Cardiac muscle cell (in vitro differentiated cells and primary cell): ENCODE measurements around the gene LATS2. TPM values are rescaled to one million over a fixed set of nuclear protein-coding genes. Genes with fewer than 3 reads are reported as not detected.
A peak's percentile ranks its signal among the peaks of the same experiment; 100 is the strongest.

Experiments used
- DNase-seq, 2 donors: peaks; one replicate each; pipeline versions ENCODE4 v3.0.0 to v3.0.0-alpha.2; 2010 to 2017; ENCODE audit warnings: low read depth in 1 of 2, low spot score in 1 of 2
- H3K27ac ChIP-seq: fragments of 200-600 bp; sonication (generic); 2 replicates; pipeline ENCODE4 v1.5.1; 2016
- H3K27me3 ChIP-seq: fragments of 200-600 bp; sonication (generic); 2 replicates; pipeline ENCODE4 v1.6.0; 2016; ENCODE audit warnings: control low read depth
- H3K36me3 ChIP-seq: fragments of 200-600 bp; sonication (generic); 2 replicates; pipeline ENCODE4 v1.5.1; 2016; ENCODE audit warnings: control low read depth
- H3K4me1 ChIP-seq: fragments of 200-600 bp; sonication (generic); 2 replicates; pipeline ENCODE4 v1.8.1; 2017; ENCODE audit warnings: low read depth, mild to moderate bottlenecking, mixed run types
- H3K4me3 ChIP-seq: fragments of 200-600 bp; sonication (generic); 2 replicates; pipeline ENCODE4 v1.5.1; 2016; ENCODE audit warnings: mild to moderate bottlenecking
- H3K9me3 ChIP-seq: fragments of 200-600 bp; sonication (generic); 2 replicates; pipeline ENCODE4 v1.5.1; 2017; ENCODE audit warnings: low read depth, mild to moderate bottlenecking, control low read depth
- polyA plus RNA-seq: library from polyadenylated mRNA; unstranded; fragments of >200 nt; fragmentation: Nextera tagmentation; extraction: Ambion mirVana; gene quantifications from 2 replicates; pipeline ENCODE4 v1.2.1, GENCODE V29; 2016
- total RNA-seq: library from RNA; depleted of rRNA; stranded (reverse); fragments of >200 nt; gene quantifications from 2 replicates; pipeline ENCODE4 v1.2.3, GENCODE V29; 2016
- TF ChIP-seq, protein P1 (sequence below): IDR thresholded peaks from 2 replicates; pipeline ENCODE4 v1.5.1; 2012; ENCODE audit warnings: low read depth, mild to moderate bottlenecking, low read length

Gene LATS2
- total and polyA plus RNA-seq, 2 experiments from 2014 or later = 4.0 to 14.7 TPM

DNA sequence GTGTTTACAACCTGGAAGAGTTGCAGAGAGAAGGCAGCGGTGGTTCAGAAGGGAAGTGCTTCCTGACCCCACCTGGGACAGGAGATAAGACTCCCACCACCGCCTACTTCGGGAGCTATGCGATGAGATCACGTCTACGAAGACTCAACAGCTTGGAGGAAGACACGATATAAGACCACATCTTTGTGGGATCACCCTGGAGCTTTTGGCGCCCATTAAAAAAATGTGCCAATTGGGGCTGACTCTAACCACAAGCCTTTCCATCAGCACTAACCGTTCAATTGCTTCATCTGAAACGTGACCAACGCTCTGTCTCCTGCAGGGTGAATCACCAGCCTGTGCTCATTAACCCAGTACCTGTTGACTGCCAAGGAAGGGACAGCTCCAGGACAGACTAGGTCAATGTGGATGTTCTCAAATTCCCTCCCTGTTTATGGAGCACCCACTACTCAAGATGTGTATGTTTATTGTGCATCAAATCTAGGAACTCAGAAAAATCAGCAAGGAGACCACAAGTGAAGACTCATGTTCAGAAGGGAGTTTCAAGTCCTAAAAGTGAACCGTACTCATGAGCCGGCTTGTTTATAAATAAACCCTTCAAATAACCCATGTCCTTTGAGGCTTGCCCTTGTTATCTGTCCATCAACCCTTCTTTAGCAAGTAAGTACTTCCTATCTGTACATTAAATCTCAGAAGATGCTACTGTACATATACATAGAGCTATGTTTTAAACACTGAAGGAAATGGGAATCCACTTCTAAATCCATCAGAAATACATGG, 67.5 kb downstream of the LATS2 start:
- peak in 1 of 2 donors; percentile 81 for DNase-seq
- Histone ChIP-seq H3K4me1 (no peaks in the 10 kb centered on the region), H3K27me3 (no peaks in the 10 kb centered on the region), H3K9me3 (no peaks in the 10 kb centered on the region), H3K27ac (no peak overlapping the region), H3K4me3 (no peak overlapping the region), H3K36me3 (peaks cover 5% of the 10 kb centered on the region)
- TF ChIP-seq, protein P1, sequence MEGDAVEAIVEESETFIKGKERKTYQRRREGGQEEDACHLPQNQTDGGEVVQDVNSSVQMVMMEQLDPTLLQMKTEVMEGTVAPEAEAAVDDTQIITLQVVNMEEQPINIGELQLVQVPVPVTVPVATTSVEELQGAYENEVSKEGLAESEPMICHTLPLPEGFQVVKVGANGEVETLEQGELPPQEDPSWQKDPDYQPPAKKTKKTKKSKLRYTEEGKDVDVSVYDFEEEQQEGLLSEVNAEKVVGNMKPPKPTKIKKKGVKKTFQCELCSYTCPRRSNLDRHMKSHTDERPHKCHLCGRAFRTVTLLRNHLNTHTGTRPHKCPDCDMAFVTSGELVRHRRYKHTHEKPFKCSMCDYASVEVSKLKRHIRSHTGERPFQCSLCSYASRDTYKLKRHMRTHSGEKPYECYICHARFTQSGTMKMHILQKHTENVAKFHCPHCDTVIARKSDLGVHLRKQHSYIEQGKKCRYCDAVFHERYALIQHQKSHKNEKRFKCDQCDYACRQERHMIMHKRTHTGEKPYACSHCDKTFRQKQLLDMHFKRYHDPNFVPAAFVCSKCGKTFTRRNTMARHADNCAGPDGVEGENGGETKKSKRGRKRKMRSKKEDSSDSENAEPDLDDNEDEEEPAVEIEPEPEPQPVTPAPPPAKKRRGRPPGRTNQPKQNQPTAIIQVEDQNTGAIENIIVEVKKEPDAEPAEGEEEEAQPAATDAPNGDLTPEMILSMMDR = no peak

DNA sequence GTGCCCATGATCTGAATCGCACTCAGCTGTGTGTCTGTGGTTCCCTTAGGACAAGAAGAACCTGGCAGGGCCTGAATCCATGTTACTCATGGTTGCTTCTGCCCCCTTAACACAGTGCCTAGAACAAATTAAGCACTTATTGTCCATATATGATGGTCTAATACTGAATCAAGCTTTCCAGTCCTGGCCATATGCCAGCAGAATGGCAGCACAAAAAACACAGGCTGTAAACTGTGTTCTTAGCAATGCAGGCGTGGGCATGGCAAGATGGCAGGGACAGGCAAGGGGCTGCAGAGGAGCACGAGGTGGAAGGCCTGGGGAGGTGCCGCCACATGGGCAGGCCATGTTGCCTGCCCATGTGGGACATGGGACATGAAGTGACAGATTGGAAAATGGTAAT, 68.2 kb downstream of the LATS2 start:
- Histone ChIP-seq H3K27ac (no peak overlapping the region), H3K4me3 (no peak overlapping the region), H3K9me3 (no peaks in the 10 kb centered on the region), H3K36me3 (peaks cover 7% of the 10 kb centered on the region), H3K4me1 (no peaks in the 10 kb centered on the region), H3K27me3 (no peaks in the 10 kb centered on the region)
- no peak for DNase-seq
- TF ChIP-seq, protein P1 = no peak

DNA sequence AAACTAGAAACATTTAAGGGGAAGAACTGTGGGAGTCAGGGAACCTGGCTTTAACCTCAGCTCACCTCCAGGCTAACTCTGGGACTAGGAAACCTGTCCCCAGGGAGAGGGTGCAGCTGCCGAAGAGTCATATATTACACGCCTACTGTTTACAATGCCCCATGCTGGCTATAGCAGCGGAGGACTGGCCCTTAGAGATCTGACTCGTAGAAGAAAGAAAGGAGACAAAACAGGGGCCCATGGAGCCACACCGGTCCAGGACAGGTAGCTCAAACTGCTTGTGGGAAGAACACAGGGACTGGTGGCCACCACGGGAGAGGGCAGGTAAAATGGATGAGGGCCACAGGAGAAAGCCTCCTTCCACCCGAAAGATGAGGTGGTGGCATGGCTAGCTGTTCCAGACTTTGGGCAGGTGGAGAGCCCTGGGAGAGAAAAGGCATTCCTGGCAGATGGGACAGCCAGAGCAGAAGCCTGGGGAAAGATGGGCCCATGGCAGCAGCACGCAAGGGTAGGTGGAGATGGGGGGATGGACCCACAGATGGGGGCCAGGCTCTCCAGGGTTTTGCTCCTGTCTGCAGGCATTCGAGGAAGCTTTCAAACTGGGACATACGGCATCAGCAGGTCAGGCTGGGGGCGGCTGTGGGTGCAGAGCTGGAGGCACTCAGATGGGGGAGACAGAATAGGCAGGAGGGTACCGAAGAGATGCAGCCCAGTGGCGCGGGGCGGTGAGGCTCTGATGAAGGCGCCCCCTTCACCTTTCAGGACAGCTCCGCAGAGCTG, 69.5 kb downstream of the LATS2 start:
- Histone ChIP-seq H3K9me3 (no peaks in the 10 kb centered on the region), H3K27ac (no peak overlapping the region), H3K4me1 (no peaks in the 10 kb centered on the region), H3K4me3 (no peak overlapping the region), H3K36me3 (peaks cover 14% of the 10 kb centered on the region), H3K27me3 (no peaks in the 10 kb centered on the region)
- no peak for DNase-seq
- TF ChIP-seq, protein P1 = no peak

DNA sequence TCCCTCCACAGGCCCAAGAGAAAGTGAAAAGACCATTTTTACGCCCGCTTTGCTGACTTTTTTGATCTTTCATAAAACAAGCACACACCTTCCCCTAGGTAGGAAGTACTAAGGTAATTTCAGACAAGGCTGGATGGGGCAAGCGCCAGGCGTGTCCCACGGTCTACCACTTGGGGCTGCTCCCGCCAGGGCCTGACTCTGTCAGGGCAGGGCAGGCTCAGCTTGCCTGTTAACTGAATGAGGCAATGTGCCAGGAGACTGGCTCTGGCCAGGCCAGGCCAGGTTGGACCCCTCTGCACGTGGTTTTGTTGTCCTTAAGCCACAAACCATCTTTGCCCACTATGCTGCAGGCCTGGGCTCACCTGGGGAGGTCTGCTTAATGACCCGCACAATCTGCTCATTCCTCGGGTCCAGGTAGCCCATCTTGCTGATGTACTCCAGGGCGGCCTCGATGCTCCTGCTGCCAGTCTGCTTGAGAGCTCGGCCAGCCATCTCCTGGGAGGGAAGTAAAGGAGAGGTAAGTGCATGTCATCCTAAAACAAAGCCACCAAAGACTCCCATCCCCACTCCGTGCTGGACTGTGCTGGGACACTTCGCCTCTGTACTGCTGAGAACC, 70.4 kb downstream of the LATS2 start:
- no peaks in the 10 kb centered on the region for H3K4me1 ChIP-seq
- H3K36me3 ChIP-seq = peaks cover 14% of the 10 kb centered on the region
- H3K27me3 ChIP-seq = no peaks in the 10 kb centered on the region
- no peaks in the 10 kb centered on the region for H3K9me3 ChIP-seq
- H3K4me3 ChIP-seq = no peak overlapping the region
- TF ChIP-seq, protein P1 = no peak
- no peak for DNase-seq
- H3K27ac ChIP-seq = no peak overlapping the region

DNA sequence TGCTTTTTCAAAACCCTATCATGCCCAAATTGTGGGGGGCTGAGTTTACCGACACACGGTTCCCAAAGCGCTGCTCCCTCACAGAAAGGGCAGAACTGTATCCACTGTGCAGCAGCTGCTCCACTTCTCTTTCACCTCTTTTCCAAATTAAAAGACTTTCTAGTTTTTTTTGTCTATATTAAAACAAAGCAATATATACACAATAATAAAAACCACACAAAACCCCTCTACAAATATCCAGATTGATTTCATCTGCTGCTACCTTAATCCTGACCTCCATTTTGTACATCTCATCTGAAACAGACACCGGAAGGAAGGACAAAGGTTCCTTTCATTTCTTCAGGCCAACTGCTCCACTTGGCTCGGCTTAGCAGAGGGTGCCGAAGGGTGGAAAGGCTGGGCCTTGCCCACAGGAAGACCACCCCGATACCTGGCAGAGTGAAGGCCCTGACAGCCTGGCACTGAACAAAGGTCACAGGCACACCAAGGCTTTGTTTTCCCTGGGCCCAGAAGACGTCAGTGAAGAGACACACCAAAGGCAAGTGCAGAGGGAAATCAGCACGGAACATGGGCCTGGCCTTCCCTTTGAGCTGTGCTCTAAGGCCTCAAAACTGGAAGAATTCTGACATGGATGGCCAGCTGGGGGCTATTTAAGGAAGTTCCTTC, 71.6 kb downstream of the LATS2 start:
- TF ChIP-seq, protein P1 = no peak
- DNase-seq = no peak
- no peaks in the 10 kb centered on the region for H3K9me3 ChIP-seq
- no peaks in the 10 kb centered on the region for H3K27me3 ChIP-seq
- peaks cover 14% of the 10 kb centered on the region for H3K36me3 ChIP-seq
- no peak overlapping the region for H3K4me3 ChIP-seq
- peak overlapping the region; percentile 60 for H3K27ac ChIP-seq
- no peaks in the 10 kb centered on the region for H3K4me1 ChIP-seq
